ENCODE results near the gene MORF4L2. TPM values are rescaled to one million over a fixed set of nuclear protein-coding genes. Genes with fewer than 3 reads are reported as not detected.
A peak's percentile ranks its signal among the peaks of the same experiment; 100 is the strongest.

Gene MORF4L2
- total and polyA plus RNA-seq, 9 of the 15 experiments (the other 6 are each of a cell fraction or from before 2014, with no cell fraction given) = 324 to 781 (median 420) TPM

GRCh38 chrX:103687073-103687695, 685 bp upstream of the MORF4L2 start (continued):
- TF ChIP-seq, protein P1, sequence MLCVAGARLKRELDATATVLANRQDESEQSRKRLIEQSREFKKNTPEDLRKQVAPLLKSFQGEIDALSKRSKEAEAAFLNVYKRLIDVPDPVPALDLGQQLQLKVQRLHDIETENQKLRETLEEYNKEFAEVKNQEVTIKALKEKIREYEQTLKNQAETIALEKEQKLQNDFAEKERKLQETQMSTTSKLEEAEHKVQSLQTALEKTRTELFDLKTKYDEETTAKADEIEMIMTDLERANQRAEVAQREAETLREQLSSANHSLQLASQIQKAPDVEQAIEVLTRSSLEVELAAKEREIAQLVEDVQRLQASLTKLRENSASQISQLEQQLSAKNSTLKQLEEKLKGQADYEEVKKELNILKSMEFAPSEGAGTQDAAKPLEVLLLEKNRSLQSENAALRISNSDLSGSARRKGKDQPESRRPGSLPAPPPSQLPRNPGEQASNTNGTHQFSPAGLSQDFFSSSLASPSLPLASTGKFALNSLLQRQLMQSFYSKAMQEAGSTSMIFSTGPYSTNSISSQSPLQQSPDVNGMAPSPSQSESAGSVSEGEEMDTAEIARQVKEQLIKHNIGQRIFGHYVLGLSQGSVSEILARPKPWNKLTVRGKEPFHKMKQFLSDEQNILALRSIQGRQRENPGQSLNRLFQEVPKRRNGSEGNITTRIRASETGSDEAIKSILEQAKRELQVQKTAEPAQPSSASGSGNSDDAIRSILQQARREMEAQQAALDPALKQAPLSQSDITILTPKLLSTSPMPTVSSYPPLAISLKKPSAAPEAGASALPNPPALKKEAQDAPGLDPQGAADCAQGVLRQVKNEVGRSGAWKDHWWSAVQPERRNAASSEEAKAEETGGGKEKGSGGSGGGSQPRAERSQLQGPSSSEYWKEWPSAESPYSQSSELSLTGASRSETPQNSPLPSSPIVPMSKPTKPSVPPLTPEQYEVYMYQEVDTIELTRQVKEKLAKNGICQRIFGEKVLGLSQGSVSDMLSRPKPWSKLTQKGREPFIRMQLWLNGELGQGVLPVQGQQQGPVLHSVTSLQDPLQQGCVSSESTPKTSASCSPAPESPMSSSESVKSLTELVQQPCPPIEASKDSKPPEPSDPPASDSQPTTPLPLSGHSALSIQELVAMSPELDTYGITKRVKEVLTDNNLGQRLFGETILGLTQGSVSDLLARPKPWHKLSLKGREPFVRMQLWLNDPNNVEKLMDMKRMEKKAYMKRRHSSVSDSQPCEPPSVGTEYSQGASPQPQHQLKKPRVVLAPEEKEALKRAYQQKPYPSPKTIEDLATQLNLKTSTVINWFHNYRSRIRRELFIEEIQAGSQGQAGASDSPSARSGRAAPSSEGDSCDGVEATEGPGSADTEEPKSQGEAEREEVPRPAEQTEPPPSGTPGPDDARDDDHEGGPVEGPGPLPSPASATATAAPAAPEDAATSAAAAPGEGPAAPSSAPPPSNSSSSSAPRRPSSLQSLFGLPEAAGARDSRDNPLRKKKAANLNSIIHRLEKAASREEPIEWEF (CRISPR knock-in tag; IDR thresholded peaks at IDR 0.05) = no peak
- no peak for TF ChIP-seq TCFL5 (CRISPR knock-in tag; conservative IDR thresholded peaks at IDR 0.05)
- no peak for TF ChIP-seq RBBP5 (IDR thresholded peaks at IDR 0.05; ENCODE audit: borderline replicate concordance, insufficient read depth, low read length, poor library complexity, severe bottlenecking)
- no peak for TF ChIP-seq TEAD4 (IDR thresholded peaks at IDR 0.05; ENCODE audit: low read length)
- no peak for TF ChIP-seq TEAD4 (CRISPR knock-in tag; IDR thresholded peaks at IDR 0.05; ENCODE audit: borderline replicate concordance)
- TF ChIP-seq NFRKB (IDR thresholded peaks at IDR 0.05; ENCODE audit: low read depth) = no peak; the same call in 1 of the 2 replicates
- TF ChIP-seq ELF2 (CRISPR knock-in tag; IDR thresholded peaks at IDR 0.05) = peak; percentile 18; the same call in 1 of the 2 replicates
- peak; percentile 88 for TF ChIP-seq L3MBTL2 (IDR thresholded peaks at IDR 0.05)
- TF ChIP-seq ZFX (CRISPR knock-in tag; IDR thresholded peaks at IDR 0.05) = peak; percentile 70
- peak; percentile 97 for TF ChIP-seq CEBPB (tag; IDR thresholded peaks at IDR 0.05)
- TF ChIP-seq ZKSCAN1 (IDR thresholded peaks at IDR 0.05; ENCODE audit: low read depth, low read length) = no peak
- peak; percentile 44 to 62; a peak in 2 of 4 replicates for TF ChIP-seq FOXK2 (conservative IDR thresholded peaks at IDR 0.05 in 1 of 2, IDR thresholded peaks at IDR 0.05 in 1 of 2; ENCODE audit: low read depth in 2 of 2)
- no peak for TF ChIP-seq NR1H2 (CRISPR knock-in tag; IDR thresholded peaks at IDR 0.05)
- peak; percentile 56; the same call in 1 of the 2 replicates for TF ChIP-seq SP1 (CRISPR knock-in tag; IDR thresholded peaks at IDR 0.05)
- TF ChIP-seq ZC3H8 (IDR thresholded peaks at IDR 0.05) = no peak
- peak; percentile 90 for TF ChIP-seq POLR2G (IDR thresholded peaks at IDR 0.05; ENCODE audit: low read depth, low read length)
- TF ChIP-seq HDAC2 (IDR thresholded peaks at IDR 0.05) = peak; percentile 82
- TF ChIP-seq ESRRA (IDR thresholded peaks at IDR 0.05; ENCODE audit: borderline replicate concordance, low read depth) = peak; percentile 79; the same call in 1 of the 2 replicates
- TF ChIP-seq ZBTB26 (CRISPR knock-in tag; IDR thresholded peaks at IDR 0.05) = no peak
- no peak for TF ChIP-seq ZNF707 (CRISPR knock-in tag; conservative IDR thresholded peaks at IDR 0.05)
- no peak; the same call in 1 of the 2 replicates for TF ChIP-seq NFIC (IDR thresholded peaks at IDR 0.05)
- no peak for TF ChIP-seq DMBX1 (CRISPR knock-in tag; IDR thresholded peaks at IDR 0.05; ENCODE audit: borderline replicate concordance)
- TF ChIP-seq CTBP1 (IDR thresholded peaks at IDR 0.05; ENCODE audit: borderline replicate concordance) = peak; percentile 55
- TF ChIP-seq ESRRB (CRISPR knock-in tag; IDR thresholded peaks at IDR 0.05; ENCODE audit: borderline replicate concordance) = no peak
- peak; percentile 81 for TF ChIP-seq CHD2 (IDR thresholded peaks at IDR 0.05; ENCODE audit: low read depth, low read length)

All from K562 (cell line).